Natural killer cell (primary cell): ENCODE data around the gene NGFR. TPM values are rescaled to one million over a fixed set of nuclear protein-coding genes. Genes with fewer than 3 reads are reported as not detected.

ENCODE experiments used
- ATAC-seq, 3 donors: fragments of 150-1000 bp in 2 of 3; fragments of 200-7000 bp in 1 of 3; cut with Tn5 transposase; 1 replicate in 1 of 3; 2 replicates in 2 of 3; pipeline ENCODE4 v1.10.0; 2021; ENCODE audit warnings: mild to moderate bottlenecking in 2 of 3, moderate library complexity in 2 of 3
- DNase-seq, 2 donors: peaks; one replicate each; pipeline versions ENCODE4 v3.0.0 to v3.0.0-alpha.2; 2013 to 2021; ENCODE audit warnings: mixed read lengths in 1 of 2
- H3K27ac ChIP-seq: one replicate; pipeline ENCODE4 v1.5.1; 2013; ENCODE audit warnings: mild to moderate bottlenecking, low read length
- H3K27me3 ChIP-seq: one replicate; pipeline ENCODE4 v1.6.1; 2013; ENCODE audit warnings: low read length; ENCODE audit not compliant: control insufficient read depth, insufficient read depth
- H3K36me3 ChIP-seq: one replicate; pipeline ENCODE4 v1.6.1; 2013; ENCODE audit warnings: low read length; ENCODE audit not compliant: control insufficient read depth, insufficient read depth
- H3K4me1 ChIP-seq: one replicate; pipeline ENCODE4 v1.6.1; 2013; ENCODE audit warnings: low read length; ENCODE audit not compliant: control insufficient read depth, insufficient read depth
- H3K4me3 ChIP-seq: one replicate; pipeline ENCODE4 v1.5.1; 2013; ENCODE audit warnings: low read length
- H3K9me3 ChIP-seq: one replicate; pipeline ENCODE4 v1.6.1; 2013; ENCODE audit warnings: low read length; ENCODE audit not compliant: control insufficient read depth, insufficient read depth
- H3K27ac Mint-ChIP-seq, 2 donors: one replicate each; pipeline ENCODE4 v1.8.0; 2022; ENCODE audit warnings: mild to moderate bottlenecking in 2 of 2, mixed read lengths in 2 of 2, moderate library complexity in 1 of 2
- H3K27me3 Mint-ChIP-seq, 2 donors: one replicate each; pipeline ENCODE4 v1.8.0; 2022; ENCODE audit warnings: low read depth in 2 of 2, mixed read lengths in 2 of 2
- H3K36me3 Mint-ChIP-seq: one replicate; pipeline ENCODE4 v1.8.0; 2022; ENCODE audit warnings: mixed read lengths
- H3K4me1 Mint-ChIP-seq, 2 donors: one replicate each; pipeline ENCODE4 v1.8.0; 2022; ENCODE audit warnings: mixed read lengths in 2 of 2
- H3K4me3 Mint-ChIP-seq: one replicate; pipeline ENCODE4 v1.8.0; 2022; ENCODE audit warnings: mild to moderate bottlenecking, moderate library complexity, mixed read lengths
- H3K9me3 Mint-ChIP-seq, 2 donors: one replicate each; pipeline ENCODE4 v1.8.0; 2022; ENCODE audit warnings: mixed read lengths in 2 of 2
- WGBS: methylation state at CpG from one replicate; pipeline ENCODE4 v1.1.7; 2013; ENCODE audit warnings: missing lambda C conversion rate; ENCODE audit not compliant: insufficient coverage; 5-methylcytosine and 5-hydroxymethylcytosine counted together
- intact Hi-C: fragments of 100-400 bp; cut with micrococcal nuclease; formaldehyde crosslinking; loops from one replicate; pipeline ENCODE4 v1.14.2; 2022
- total RNA-seq, 4 donors: library from RNA; stranded (reverse); fragments of 120-200 nt in 1 of 4; gene quantifications; one replicate each; pipeline versions ENCODE4 v1.2.3 to v1.2.4, GENCODE V29; 2013 to 2022
- TF ChIP-seq, protein P1 (sequence below): fragments of 200-600 bp; IDR thresholded peaks from one replicate; pipeline ENCODE4 v1.8.0; 2022; ENCODE audit warnings: antibody characterized with exemption

Gene NGFR
- total RNA-seq, 3 donors from 2014 or later (not counting 1 experiment from before 2014, with no cell fraction given): 0.91 to 1.8 (median 1.2) TPM

DNA sequence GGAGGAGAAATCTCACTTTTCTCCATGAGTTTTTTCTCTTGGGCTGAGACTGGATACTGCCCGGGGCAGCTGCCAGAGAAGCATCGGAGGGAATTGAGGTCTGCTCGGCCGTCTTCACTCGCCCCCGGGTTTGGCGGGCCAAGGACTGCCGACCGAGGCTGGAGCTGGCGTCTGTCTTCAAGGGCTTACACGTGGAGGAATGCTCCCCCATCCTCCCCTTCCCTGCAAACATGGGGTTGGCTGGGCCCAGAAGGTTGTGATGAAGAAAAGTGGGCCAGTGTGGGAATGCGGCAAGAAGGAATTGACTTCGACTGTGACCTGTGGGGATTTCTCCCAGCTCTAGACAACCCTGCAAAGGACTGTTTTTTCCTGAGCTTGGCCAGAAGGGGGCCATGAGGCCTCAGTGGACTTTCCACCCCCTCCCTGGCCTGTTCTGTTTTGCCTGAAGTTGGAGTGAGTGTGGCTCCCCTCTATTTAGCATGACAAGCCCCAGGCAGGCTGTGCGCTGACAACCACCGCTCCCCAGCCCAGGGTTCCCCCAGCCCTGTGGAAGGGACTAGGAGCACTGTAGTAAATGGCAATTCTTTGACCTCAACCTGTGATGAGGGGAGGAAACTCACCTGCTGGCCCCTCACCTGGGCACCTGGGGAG, 19.1 kb downstream of the NGFR start:
- no peaks in the 10 kb centered on the region for H3K9me3 ChIP-seq
- intact Hi-C loops: no loop called here
- Mint-ChIP-seq H3K27ac (peak overlapping the region in 1 of 2 donors; percentile 50), H3K27me3 (peaks cover 0 to 3% of the 10 kb centered on the region in 2 donors), H3K4me1 (peaks cover 0 to 12% of the 10 kb centered on the region in 2 donors), H3K4me3 (no peak overlapping the region), H3K36me3 (no peaks in the 10 kb centered on the region), H3K9me3 (no peaks in the 10 kb centered on the region)
- peaks cover 36% of the 10 kb centered on the region for H3K4me1 ChIP-seq
- ATAC-seq (no peak), DNase-seq (no peak)
- H3K27ac ChIP-seq: no peak overlapping the region
- TF ChIP-seq, protein P1, sequence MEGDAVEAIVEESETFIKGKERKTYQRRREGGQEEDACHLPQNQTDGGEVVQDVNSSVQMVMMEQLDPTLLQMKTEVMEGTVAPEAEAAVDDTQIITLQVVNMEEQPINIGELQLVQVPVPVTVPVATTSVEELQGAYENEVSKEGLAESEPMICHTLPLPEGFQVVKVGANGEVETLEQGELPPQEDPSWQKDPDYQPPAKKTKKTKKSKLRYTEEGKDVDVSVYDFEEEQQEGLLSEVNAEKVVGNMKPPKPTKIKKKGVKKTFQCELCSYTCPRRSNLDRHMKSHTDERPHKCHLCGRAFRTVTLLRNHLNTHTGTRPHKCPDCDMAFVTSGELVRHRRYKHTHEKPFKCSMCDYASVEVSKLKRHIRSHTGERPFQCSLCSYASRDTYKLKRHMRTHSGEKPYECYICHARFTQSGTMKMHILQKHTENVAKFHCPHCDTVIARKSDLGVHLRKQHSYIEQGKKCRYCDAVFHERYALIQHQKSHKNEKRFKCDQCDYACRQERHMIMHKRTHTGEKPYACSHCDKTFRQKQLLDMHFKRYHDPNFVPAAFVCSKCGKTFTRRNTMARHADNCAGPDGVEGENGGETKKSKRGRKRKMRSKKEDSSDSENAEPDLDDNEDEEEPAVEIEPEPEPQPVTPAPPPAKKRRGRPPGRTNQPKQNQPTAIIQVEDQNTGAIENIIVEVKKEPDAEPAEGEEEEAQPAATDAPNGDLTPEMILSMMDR: no peak
- WGBS: 93% methylated on average over 15 of the region's 15 CpGs
- no peaks in the 10 kb centered on the region for H3K27me3 ChIP-seq
- H3K36me3 ChIP-seq: no peaks in the 10 kb centered on the region
- H3K4me3 ChIP-seq: no peak overlapping the region

DNA sequence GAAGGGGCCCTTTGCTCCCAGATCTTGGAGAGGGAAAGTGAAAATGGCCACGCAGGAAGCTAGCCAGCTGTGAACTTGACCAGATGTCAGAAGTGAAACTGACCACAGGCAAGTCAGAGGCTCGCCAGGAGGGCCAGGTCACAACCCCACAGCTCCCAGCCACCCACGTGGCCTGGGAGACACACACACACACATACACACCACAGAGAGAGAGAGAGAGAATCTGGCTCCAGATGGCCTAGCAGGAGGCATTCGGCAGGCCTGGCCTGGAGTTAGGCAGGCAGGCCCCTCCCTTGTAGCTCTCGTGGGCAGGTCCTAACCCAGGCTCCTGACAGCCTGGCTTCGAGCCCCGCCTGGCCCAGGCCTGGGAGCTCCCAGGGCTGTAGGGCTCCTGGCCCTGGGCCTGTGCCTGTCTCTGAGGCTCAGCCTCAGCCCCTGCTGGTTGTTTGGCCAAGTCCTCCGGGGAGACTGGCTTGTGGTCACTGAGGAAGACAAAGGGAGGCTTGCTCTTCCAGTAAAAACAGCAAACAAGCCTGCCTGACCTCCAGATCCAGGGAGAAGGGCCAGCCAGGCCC, 20.2 kb downstream of the NGFR start:
- H3K27ac Mint-ChIP-seq: peak overlapping the region in 1 of 2 donors; percentile 50
- no peak overlapping the region for H3K4me3 Mint-ChIP-seq
- H3K27me3 ChIP-seq: no peaks in the 10 kb centered on the region
- H3K36me3 ChIP-seq: no peaks in the 10 kb centered on the region
- H3K4me1 ChIP-seq: peaks cover 36% of the 10 kb centered on the region
- H3K4me1 Mint-ChIP-seq: peaks cover 0 to 12% of the 10 kb centered on the region in 2 donors
- ATAC-seq (peak in 1 of 3 donors; percentile 43), DNase-seq (no peak)
- 35% methylated on average over 8 of the region's 8 CpGs for WGBS
- H3K4me3 ChIP-seq: no peak overlapping the region
- peaks cover 0 to 3% of the 10 kb centered on the region in 2 donors for H3K27me3 Mint-ChIP-seq
- no peak overlapping the region for H3K27ac ChIP-seq
- no peaks in the 10 kb centered on the region for H3K36me3 Mint-ChIP-seq
- TF ChIP-seq, protein P1: no peak
- H3K9me3 Mint-ChIP-seq: no peaks in the 10 kb centered on the region
- intact Hi-C loops: no loop called here
- no peaks in the 10 kb centered on the region for H3K9me3 ChIP-seq

DNA sequence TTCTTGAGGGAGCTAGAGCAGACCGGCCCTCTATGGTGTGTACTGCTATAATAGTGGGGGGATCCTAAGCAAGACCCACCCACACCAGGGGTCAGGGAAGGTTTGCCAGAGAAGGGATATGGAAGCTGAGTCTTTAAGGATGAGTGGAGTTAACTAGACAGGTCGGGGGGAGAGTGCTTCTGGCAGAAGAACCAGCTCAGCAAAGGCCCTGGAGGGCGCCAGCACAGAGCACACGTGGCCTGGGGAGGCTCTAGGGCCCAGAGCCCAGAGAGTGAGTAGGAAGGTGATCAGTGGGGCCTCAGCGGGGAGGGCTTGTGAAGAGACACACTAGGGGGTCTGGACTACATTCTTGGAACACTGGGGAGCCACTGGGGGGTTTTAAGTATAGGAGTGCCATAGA, 21.1 kb downstream of the NGFR start:
- DNase-seq (no peak), ATAC-seq (no peak)
- no peaks in the 10 kb centered on the region for H3K9me3 ChIP-seq
- Mint-ChIP-seq H3K9me3 (no peaks in the 10 kb centered on the region), H3K27me3 (peaks cover 0 to 3% of the 10 kb centered on the region in 2 donors), H3K27ac (no peak overlapping the region), H3K36me3 (no peaks in the 10 kb centered on the region), H3K4me3 (no peak overlapping the region), H3K4me1 (peaks cover 0 to 12% of the 10 kb centered on the region in 2 donors)
- H3K4me3 ChIP-seq: no peak overlapping the region
- H3K36me3 ChIP-seq: no peaks in the 10 kb centered on the region
- TF ChIP-seq, protein P1: no peak
- no peaks in the 10 kb centered on the region for H3K27me3 ChIP-seq
- no peak overlapping the region for H3K27ac ChIP-seq
- peaks cover 36% of the 10 kb centered on the region for H3K4me1 ChIP-seq
- 80% methylated on average over 4 of the region's 5 CpGs for WGBS
- intact Hi-C loops: no loop called here
